ENCODE measurements around the gene HSPB7.

GRCh38 chr1:16043950-16044349, 26.1 kb upstream of the HSPB7 start:
- TF ChIP-seq CTCF (tag by site-specific recombination; IDR thresholded peaks at IDR 0.05) = no peak
- no peak for TF ChIP-seq ZNF416 (tag by site-specific recombination; IDR thresholded peaks at IDR 0.05)
- no peak for TF ChIP-seq ZNF266 (tag by site-specific recombination; IDR thresholded peaks at IDR 0.05; ENCODE audit: low read depth)
- TF ChIP-seq ELK4 (IDR thresholded peaks at IDR 0.05; ENCODE audit: borderline replicate concordance, low read depth, low read length) = no peak
- TF ChIP-seq REST (tag by site-specific recombination; IDR thresholded peaks at IDR 0.05) = no peak

Measured in HEK293 (cell line).